Adrenal gland (tissue), 12 donors: ENCODE results near the gene SORL1. TPM values are rescaled to one million over a fixed set of nuclear protein-coding genes. Genes with fewer than 3 reads are reported as not detected.

Source experiments
- DNase-seq, 7 donors: peaks; one replicate each; pipeline ENCODE4 v3.0.0-alpha.2; 2019 to 2020
- H3K27ac ChIP-seq, 5 donors: fragments of 200-600 bp; sonication (generic) in 4 of 5; 1 replicate in 3 of 5; 2 replicates in 2 of 5; pipeline versions ENCODE4 v1.5.1 to v1.8.0; 2016 to 2020; ENCODE audit warnings: mild to moderate bottlenecking in 1 of 5
- H3K27me3 ChIP-seq: fragments of 200-600 bp; 2 replicates; pipeline ENCODE4 v1.8.0; 2021
- H3K36me3 ChIP-seq, 2 donors: fragments of 200-600 bp; replicated peaks in 1 of 2; 1 replicate in 1 of 2; 2 replicates in 1 of 2; pipeline versions ENCODE4 v1.5.1 to v1.8.0; 2018 to 2022
- H3K4me1 ChIP-seq, 2 donors: fragments of 200-600 bp; replicated peaks in 1 of 2; 1 replicate in 1 of 2; 2 replicates in 1 of 2; pipeline versions ENCODE4 v1.5.1 to v1.8.0; 2018 to 2021
- H3K4me3 ChIP-seq, 4 donors: fragments of 200-600 bp; sonication (generic) in 3 of 4; one replicate each; pipeline ENCODE4 v1.5.1; 2016 to 2018
- H3K9me3 ChIP-seq, 3 donors: fragments of 200-600 bp; sonication (generic) in 1 of 3; replicated peaks in 1 of 3; 1 replicate in 2 of 3; 2 replicates in 1 of 3; pipeline versions ENCODE4 v1.5.1 to v1.8.0; 2016 to 2021
- POLR2A ChIP-seq, 2 donors: fragments of 450-650 bp; IDR thresholded peaks; one replicate each; pipeline ENCODE4 v1.6.1; 2017; ENCODE audit warnings: antibody characterized with exemption in 2 of 2, mild to moderate bottlenecking in 2 of 2, moderate library complexity in 1 of 2
- WGBS, 4 donors: extraction: QIAGEN DNeasy Blood & Tissue Kit in 2 of 4; methylation state at CpG; one replicate each; pipeline versions ENCODE4 v1.1.5 to v1.1.7; 2013 to 2017; 5-methylcytosine and 5-hydroxymethylcytosine counted together
- intact Hi-C, 2 donors: fragments of 100-400 bp; cut with DNase I; formaldehyde crosslinking; loops; one replicate each; pipeline versions ENCODE4 v1.14.1 to v1.15.0; 2022 to 2023
- polyA plus RNA-seq, 3 donors: library from polyadenylated mRNA; stranded (reverse); fragments of 200-250 nt in 2 of 3; fragments of 350-450 nt in 1 of 3; fragmentation: Illumina TruSeq in 1 of 3; extraction: RNeasy Lipid Tissue Mini Kit (QIAGEN cat#74804) in 1 of 3; gene quantifications; one replicate each; pipeline ENCODE4 v1.2.3, GENCODE V29; 2013 to 2014
- total RNA-seq, 9 donors: library from RNA; depleted of rRNA in 4 of 9; stranded (reverse); fragments of >200 nt in 4 of 9; fragments of 120-200 nt in 1 of 9; fragmentation: NEBNext Ultra II Directional in 1 of 9; extraction: Animal tissue kit (Norgen Biotek cat#: 25700) in 1 of 9; gene quantifications; one replicate each; pipeline versions ENCODE4 v1.1.0 to v1.2.4, GENCODE V29; 2013 to 2023
- TF ChIP-seq, protein P1 (sequence below), 6 experiments: fragments of 450-650 bp in 4 of 6; fragments of 200-600 bp in 2 of 6; sonication (generic) in 1 of 6; IDR thresholded peaks; 1 replicate in 5 of 6; 2 replicates in 1 of 6; pipeline versions ENCODE4 v1.5.1 to v1.8.0; 2016 to 2021; ENCODE audit warnings: antibody characterized with exemption in 6 of 6, mild to moderate bottlenecking in 2 of 6, moderate library complexity in 1 of 6
- donor health status: healthy with polysubstance abuse.
- donor health status: Bipolar disorder and iron deficiency.
- donor health status: DM: yes; HTN: yes; CAD: no.
- donor health status: DM: no; HTN: no; CAD: no.
- donor health status: DM: no; HTN: no; CAD: no.
- donor health status: DM: yes; HTN: yes; CAD: no.

Gene SORL1
- total and polyA plus RNA-seq, 12 donors: 1.0 to 28.6 (median 8.9) TPM

DNA sequence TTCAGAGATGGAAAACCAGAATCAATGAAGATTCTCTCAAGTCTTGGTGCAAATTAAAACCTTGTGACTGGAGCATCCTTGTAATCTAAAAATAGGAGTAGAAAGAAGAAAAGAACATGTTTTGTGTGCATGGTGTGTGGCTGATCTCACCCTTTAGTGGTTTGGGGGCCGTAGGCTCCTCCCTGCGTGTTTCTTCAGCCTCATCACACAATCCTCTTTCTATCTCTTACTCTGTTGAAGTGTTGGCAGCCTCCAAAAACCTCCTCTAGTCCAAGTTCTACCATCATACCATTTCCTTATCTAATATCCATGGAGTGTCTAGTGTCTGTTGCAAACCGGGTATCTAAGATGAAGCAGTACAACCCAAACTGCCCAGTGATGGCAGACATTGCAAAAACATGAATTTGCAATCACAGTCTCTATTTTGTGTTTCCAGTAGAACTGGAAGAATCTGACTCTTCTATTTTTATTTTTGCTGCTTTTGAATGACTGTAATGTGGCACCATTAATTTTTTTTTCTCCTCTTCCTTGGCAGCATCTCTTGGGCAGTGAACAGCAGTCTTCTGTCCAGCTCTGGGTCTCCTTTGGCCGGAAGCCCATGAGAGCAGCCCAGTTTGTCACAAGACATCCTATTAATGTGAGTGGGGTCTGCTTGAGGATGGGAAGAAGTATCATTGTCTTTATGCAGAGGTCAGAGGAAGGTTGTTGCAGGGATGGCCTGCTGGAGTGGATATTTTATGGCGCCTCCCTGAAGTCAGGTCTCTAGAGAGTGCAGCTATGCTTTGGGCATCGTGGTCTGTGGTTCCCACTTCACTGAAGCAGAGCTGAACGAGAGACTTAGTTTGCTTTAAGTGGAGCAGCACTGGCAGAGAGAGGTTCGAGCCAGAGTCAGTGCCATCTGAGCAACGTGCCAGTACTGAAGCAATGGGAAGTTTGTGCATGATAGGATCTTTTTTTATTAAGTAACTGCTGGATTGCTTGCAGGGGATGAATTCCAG is 60.7 kb downstream of the SORL1 start:
- 74 to 83% (median 78%) methylated on average over 9 of the region's 9 CpGs for WGBS, 4 donors
- intact Hi-C loops: no loop called here

DNA sequence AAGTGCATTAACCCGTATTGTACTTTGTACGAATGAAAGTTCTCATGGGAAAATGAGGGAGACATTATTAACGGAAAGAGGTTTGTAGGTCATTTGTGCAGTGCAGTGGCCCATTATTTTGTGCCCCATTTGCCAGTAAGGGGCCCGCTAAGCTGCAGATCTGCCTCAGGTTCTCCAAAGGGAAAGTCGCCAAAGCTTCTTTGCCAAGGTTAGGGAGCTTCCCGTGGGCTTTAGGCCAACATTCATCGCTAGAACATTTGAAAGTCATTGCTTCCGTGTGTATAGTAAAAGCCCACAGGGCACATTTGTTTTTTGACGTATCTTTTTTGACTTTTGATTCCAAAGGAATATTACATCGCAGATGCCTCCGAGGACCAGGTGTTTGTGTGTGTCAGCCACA is 61.7 kb downstream of the SORL1 start:
- Histone ChIP-seq H3K4me1 (no peaks in the 10 kb centered on the region), H3K27me3 (no peaks in the 10 kb centered on the region), H3K36me3 (no peaks in the 10 kb centered on the region), H3K9me3 (no peaks in the 10 kb centered on the region), H3K27ac (no peak overlapping the region), H3K4me3 (no peak overlapping the region)
- 79 to 92% (median 87%) methylated on average over 11 of the region's 11 CpGs for WGBS, 4 donors
- TF ChIP-seq, protein P1, sequence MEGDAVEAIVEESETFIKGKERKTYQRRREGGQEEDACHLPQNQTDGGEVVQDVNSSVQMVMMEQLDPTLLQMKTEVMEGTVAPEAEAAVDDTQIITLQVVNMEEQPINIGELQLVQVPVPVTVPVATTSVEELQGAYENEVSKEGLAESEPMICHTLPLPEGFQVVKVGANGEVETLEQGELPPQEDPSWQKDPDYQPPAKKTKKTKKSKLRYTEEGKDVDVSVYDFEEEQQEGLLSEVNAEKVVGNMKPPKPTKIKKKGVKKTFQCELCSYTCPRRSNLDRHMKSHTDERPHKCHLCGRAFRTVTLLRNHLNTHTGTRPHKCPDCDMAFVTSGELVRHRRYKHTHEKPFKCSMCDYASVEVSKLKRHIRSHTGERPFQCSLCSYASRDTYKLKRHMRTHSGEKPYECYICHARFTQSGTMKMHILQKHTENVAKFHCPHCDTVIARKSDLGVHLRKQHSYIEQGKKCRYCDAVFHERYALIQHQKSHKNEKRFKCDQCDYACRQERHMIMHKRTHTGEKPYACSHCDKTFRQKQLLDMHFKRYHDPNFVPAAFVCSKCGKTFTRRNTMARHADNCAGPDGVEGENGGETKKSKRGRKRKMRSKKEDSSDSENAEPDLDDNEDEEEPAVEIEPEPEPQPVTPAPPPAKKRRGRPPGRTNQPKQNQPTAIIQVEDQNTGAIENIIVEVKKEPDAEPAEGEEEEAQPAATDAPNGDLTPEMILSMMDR (IDR thresholded peaks at IDR 0.05): no peak
- no peak for TF ChIP-seq POLR2A (IDR thresholded peaks at IDR 0.05)
- intact Hi-C loops: no loop called here
- no peak for DNase-seq

More for the DNA sequence above, 60.7 kb downstream of the SORL1 start:
- Histone ChIP-seq H3K4me3 (no peak overlapping the region), H3K4me1 (no peaks in the 10 kb centered on the region), H3K9me3 (no peaks in the 10 kb centered on the region), H3K36me3 (no peaks in the 10 kb centered on the region), H3K27ac (no peak overlapping the region), H3K27me3 (no peaks in the 10 kb centered on the region)
- DNase-seq: no peak
- no peak for TF ChIP-seq POLR2A (IDR thresholded peaks at IDR 0.05)
- TF ChIP-seq, protein P1 (IDR thresholded peaks at IDR 0.05): no peak

- DNase-seq: no peak
- Histone ChIP-seq H3K4me1 (no peaks in the 10 kb centered on the region), H3K36me3 (no peaks in the 10 kb centered on the region), H3K9me3 (no peaks in the 10 kb centered on the region), H3K4me3 (no peak overlapping the region), H3K27ac (no peak overlapping the region), H3K27me3 (no peaks in the 10 kb centered on the region)
- TF ChIP-seq POLR2A (IDR thresholded peaks at IDR 0.05): no peak
- TF ChIP-seq, protein P1 (IDR thresholded peaks at IDR 0.05): no peak
- WGBS, 4 donors: 80 to 87% (median 85%) methylated on average over 16 to 17 of the region's 17 CpGs
- intact Hi-C loops: no loop called here
Measured at GRCh38 chr11:121514432-121515334, 62.6 kb downstream of the SORL1 start.

DNA sequence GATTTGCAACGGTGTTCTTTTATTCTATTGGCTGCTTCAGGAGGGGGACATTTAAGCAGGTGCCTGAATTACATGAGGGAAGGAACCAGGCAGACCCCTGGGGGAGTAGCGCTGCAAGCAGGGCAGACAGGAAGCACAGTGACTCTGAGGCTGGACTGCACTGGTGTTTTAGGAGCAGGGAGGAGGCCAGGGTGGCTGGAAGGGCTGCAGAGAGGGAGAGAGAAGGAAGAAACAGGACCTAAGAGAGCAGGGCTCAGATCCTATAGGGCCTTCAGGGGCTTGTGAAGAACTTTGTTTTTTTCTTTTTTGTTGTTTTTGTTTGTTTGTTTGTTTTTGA is 63.2 kb downstream of the SORL1 start:
- no peak for DNase-seq
- no peak overlapping the region for H3K27ac ChIP-seq
- no peaks in the 10 kb centered on the region for H3K36me3 ChIP-seq
- H3K4me3 ChIP-seq: no peak overlapping the region
- intact Hi-C loops: no loop called here
- no peaks in the 10 kb centered on the region for H3K27me3 ChIP-seq
- 74 to 86% (median 79%) methylated on average over 2 of the region's 2 CpGs for WGBS, 4 donors
- H3K4me1 ChIP-seq: no peaks in the 10 kb centered on the region
- TF ChIP-seq POLR2A (IDR thresholded peaks at IDR 0.05): no peak
- TF ChIP-seq, protein P1 (IDR thresholded peaks at IDR 0.05): no peak
- H3K9me3 ChIP-seq: no peaks in the 10 kb centered on the region
